ENCODE data around the gene ATE1. TPM values are rescaled to one million over a fixed set of nuclear protein-coding genes. Genes with fewer than 3 reads are reported as not detected.
"Not testable (repeated sequence)": the region's sequence is repeated elsewhere in the genome, so short reads cannot be mapped to it uniquely, and the experiment has no call there.

ATE1 gene
- total RNA-seq, 3 donors from 2014 or later (not counting 1 experiment from before 2014, with no cell fraction given), result 30.4 to 40.6 (median 30.5) TPM

- ATAC-seq, result no peak
These were observed 99.8 kb downstream of the ATE1 start for GRCh38 chr10:121828045-121828444.

DNA sequence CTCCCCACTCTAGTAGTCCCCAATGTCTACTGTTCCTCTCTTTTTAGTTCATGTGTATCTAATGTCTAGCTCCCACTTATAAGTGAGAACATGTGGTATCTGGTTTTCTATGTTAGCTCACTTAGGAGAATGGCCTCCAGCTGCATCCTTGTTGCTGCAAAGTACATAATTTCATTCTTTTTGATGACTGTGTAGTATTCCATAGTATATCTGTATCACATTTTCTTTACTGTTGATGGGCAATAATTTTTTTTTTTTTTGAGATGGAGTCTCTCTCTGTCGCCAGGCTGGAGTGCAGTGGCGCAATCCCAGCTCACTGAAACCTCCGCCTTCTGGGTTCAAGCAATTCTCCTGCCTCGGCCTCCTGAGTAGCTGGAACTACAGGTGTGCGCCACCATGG, 101.1 kb downstream of the ATE1 start:
- H3K36me3 Mint-ChIP-seq; intact Hi-C loops (cut with micrococcal nuclease); H3K4me1 ChIP-seq (ENCODE audit: control insufficient read depth, insufficient read depth, low read length); H3K27ac ChIP-seq (ENCODE audit: low read length); H3K27me3 Mint-ChIP-seq (ENCODE audit: low read depth in 2 of 2); H3K27ac Mint-ChIP-seq; H3K27me3 ChIP-seq (ENCODE audit: control insufficient read depth, insufficient read depth, low read length); H3K4me3 Mint-ChIP-seq; DNase-seq; ATAC-seq; H3K4me3 ChIP-seq (ENCODE audit: low read length); H3K9me3 Mint-ChIP-seq; H3K4me1 Mint-ChIP-seq; H3K9me3 ChIP-seq (ENCODE audit: control insufficient read depth, insufficient read depth, low read length); H3K36me3 ChIP-seq (ENCODE audit: control insufficient read depth, insufficient read depth, low read length): not testable (repeated sequence)
- WGBS (ENCODE audit: insufficient coverage), result 98% methylated on average over 5 of the region's 5 CpGs

More at GRCh38 chr10:121828045-121828444, 99.8 kb downstream of the ATE1 start:
- H3K4me3 Mint-ChIP-seq, result no peak overlapping the region
- Histone ChIP-seq H3K27me3 (ENCODE audit: control insufficient read depth, insufficient read depth, low read length) (no peaks in the 10 kb centered on the region), H3K9me3 (ENCODE audit: control insufficient read depth, insufficient read depth, low read length) (no peaks in the 10 kb centered on the region), H3K4me3 (ENCODE audit: low read length) (no peak overlapping the region), H3K4me1 (ENCODE audit: control insufficient read depth, insufficient read depth, low read length) (no peaks in the 10 kb centered on the region), H3K27ac (ENCODE audit: low read length) (no peak overlapping the region), H3K36me3 (ENCODE audit: control insufficient read depth, insufficient read depth, low read length) (peaks cover 13% of the 10 kb centered on the region)
- intact Hi-C loops (cut with micrococcal nuclease), result no loop called here
- H3K9me3 Mint-ChIP-seq, result no peaks in the 10 kb centered on the region
- no peak overlapping the region for H3K27ac Mint-ChIP-seq
- no peaks in the 10 kb centered on the region for H3K27me3 Mint-ChIP-seq (ENCODE audit: low read depth in 2 of 2)
- H3K4me1 Mint-ChIP-seq, result no peaks in the 10 kb centered on the region
- TF ChIP-seq, protein P1, sequence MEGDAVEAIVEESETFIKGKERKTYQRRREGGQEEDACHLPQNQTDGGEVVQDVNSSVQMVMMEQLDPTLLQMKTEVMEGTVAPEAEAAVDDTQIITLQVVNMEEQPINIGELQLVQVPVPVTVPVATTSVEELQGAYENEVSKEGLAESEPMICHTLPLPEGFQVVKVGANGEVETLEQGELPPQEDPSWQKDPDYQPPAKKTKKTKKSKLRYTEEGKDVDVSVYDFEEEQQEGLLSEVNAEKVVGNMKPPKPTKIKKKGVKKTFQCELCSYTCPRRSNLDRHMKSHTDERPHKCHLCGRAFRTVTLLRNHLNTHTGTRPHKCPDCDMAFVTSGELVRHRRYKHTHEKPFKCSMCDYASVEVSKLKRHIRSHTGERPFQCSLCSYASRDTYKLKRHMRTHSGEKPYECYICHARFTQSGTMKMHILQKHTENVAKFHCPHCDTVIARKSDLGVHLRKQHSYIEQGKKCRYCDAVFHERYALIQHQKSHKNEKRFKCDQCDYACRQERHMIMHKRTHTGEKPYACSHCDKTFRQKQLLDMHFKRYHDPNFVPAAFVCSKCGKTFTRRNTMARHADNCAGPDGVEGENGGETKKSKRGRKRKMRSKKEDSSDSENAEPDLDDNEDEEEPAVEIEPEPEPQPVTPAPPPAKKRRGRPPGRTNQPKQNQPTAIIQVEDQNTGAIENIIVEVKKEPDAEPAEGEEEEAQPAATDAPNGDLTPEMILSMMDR (IDR thresholded peaks at IDR 0.05), result no peak
- WGBS (ENCODE audit: insufficient coverage), result 90% methylated on average over 4 of the region's 5 CpGs
- no peak for DNase-seq
- H3K36me3 Mint-ChIP-seq, result no peaks in the 10 kb centered on the region

DNA sequence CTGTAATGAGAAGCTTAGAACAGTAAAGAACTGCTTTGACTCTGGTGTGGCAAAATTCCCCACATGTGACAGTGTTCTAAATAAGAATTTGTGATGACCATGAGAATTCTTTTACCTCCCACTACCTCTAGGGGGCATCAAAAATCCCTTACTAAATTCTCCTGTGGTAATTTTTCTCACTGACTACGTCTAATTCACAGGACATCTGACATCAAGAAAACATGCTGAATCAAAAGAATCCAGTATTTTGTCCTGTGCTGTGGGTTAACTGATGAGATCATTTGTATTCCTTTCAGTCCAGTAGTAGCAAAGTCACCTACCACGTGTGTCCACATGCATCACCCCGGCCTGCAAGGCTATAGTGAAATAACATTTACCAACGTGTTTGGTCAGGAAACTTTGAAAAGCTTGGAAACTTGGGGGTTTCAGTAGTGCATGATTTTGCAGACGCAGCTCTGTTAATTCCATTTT, 103.8 kb downstream of the ATE1 start:
- Histone ChIP-seq H3K4me3 (ENCODE audit: low read length) (no peak overlapping the region), H3K27me3 (ENCODE audit: control insufficient read depth, insufficient read depth, low read length) (no peaks in the 10 kb centered on the region), H3K27ac (ENCODE audit: low read length) (no peak overlapping the region), H3K9me3 (ENCODE audit: control insufficient read depth, insufficient read depth, low read length) (no peaks in the 10 kb centered on the region), H3K4me1 (ENCODE audit: control insufficient read depth, insufficient read depth, low read length) (no peaks in the 10 kb centered on the region), H3K36me3 (ENCODE audit: control insufficient read depth, insufficient read depth, low read length) (peaks cover 8% of the 10 kb centered on the region)
- no peak overlapping the region for H3K27ac Mint-ChIP-seq
- TF ChIP-seq, protein P1 (IDR thresholded peaks at IDR 0.05), result peak; percentile 51
- ATAC-seq (peak; percentile 36 to 61 (median 41)), DNase-seq (peak in 1 of 2 donors; percentile 28)
- H3K4me1 Mint-ChIP-seq, result no peaks in the 10 kb centered on the region
- H3K4me3 Mint-ChIP-seq, result no peak overlapping the region
- H3K36me3 Mint-ChIP-seq, result no peaks in the 10 kb centered on the region
- no peaks in the 10 kb centered on the region for H3K27me3 Mint-ChIP-seq (ENCODE audit: low read depth in 2 of 2)
- H3K9me3 Mint-ChIP-seq, result no peaks in the 10 kb centered on the region
- intact Hi-C loops (cut with micrococcal nuclease), result no loop called here
- WGBS (ENCODE audit: insufficient coverage), result 90% methylated on average over 4 of the region's 5 CpGs

GRCh38 chr10:121822724-121823123, 105.1 kb downstream of the ATE1 start:
- no peak overlapping the region for H3K27ac ChIP-seq (ENCODE audit: low read length)
- DNase-seq (no peak), ATAC-seq (no peak)
- intact Hi-C loops (cut with micrococcal nuclease), result no loop called here
- H3K4me3 ChIP-seq (ENCODE audit: low read length), result no peak overlapping the region
- H3K4me3 Mint-ChIP-seq, result no peak overlapping the region
- 100% methylated on average over 3 of the region's 3 CpGs for WGBS (ENCODE audit: insufficient coverage)
- H3K9me3 Mint-ChIP-seq, result no peaks in the 10 kb centered on the region
- H3K27ac Mint-ChIP-seq, result no peak overlapping the region
- no peaks in the 10 kb centered on the region for H3K27me3 ChIP-seq (ENCODE audit: control insufficient read depth, insufficient read depth, low read length)
- H3K36me3 ChIP-seq (ENCODE audit: control insufficient read depth, insufficient read depth, low read length), result no peaks in the 10 kb centered on the region
- H3K9me3 ChIP-seq (ENCODE audit: control insufficient read depth, insufficient read depth, low read length), result no peaks in the 10 kb centered on the region
- TF ChIP-seq, protein P1 (IDR thresholded peaks at IDR 0.05), result no peak
- H3K4me1 ChIP-seq (ENCODE audit: control insufficient read depth, insufficient read depth, low read length), result no peaks in the 10 kb centered on the region
- H3K36me3 Mint-ChIP-seq, result no peaks in the 10 kb centered on the region
- no peaks in the 10 kb centered on the region for H3K4me1 Mint-ChIP-seq
- H3K27me3 Mint-ChIP-seq (ENCODE audit: low read depth in 2 of 2), result no peaks in the 10 kb centered on the region
